B cell (primary cell): Measurements from ENCODE around the gene IKZF3. TPM values are rescaled to one million over a fixed set of nuclear protein-coding genes. Genes with fewer than 3 reads are reported as not detected.

Experiments used
- ATAC-seq: fragments of 200-7000 bp; cut with Tn5 transposase; one replicate; pipeline ENCODE4 v1.10.0; 2021; ENCODE audit warnings: low read depth, mild to moderate bottlenecking, moderate number of reproducible peaks, moderate library complexity
- CTCF ChIA-PET: fragments of 350-600 bp; sonication (Branson Sonifier 250); formaldehyde crosslinking; loops from one replicate; lab custom pipeline; 2021; ENCODE audit warnings: antibody characterized with exemption, inconsistent platforms; lab: Charles Lee
- POLR2A ChIA-PET: fragments of 350-600 bp; sonication (Branson Sonifier 250); formaldehyde crosslinking; loops from one replicate; lab custom pipeline; 2021; ENCODE audit warnings: antibody characterized with exemption; lab: Charles Lee
- DNase-seq: peaks from one replicate; pipeline ENCODE4 v3.0.0; 2013
- H2AFZ ChIP-seq: 2 replicates; pipeline ENCODE4 v1.6.1; 2012; ENCODE audit warnings: mild to moderate bottlenecking, low read depth, low read length; ENCODE audit not compliant: insufficient read depth, poor library complexity, severe bottlenecking
- H3K27ac ChIP-seq, 2 donors: 1 replicate in 1 of 2; 2 replicates in 1 of 2; pipeline ENCODE4 v1.5.1; 2012 to 2013; ENCODE audit warnings: low read length in 2 of 2, mild to moderate bottlenecking in 2 of 2, moderate library complexity in 1 of 2
- H3K27me3 ChIP-seq, 4 experiments: fragments of 200-600 bp in 1 of 4; sonication (generic) in 1 of 4; replicated peaks in 1 of 4; 1 replicate in 2 of 4; 2 replicates in 2 of 4; pipeline versions ENCODE4 v1.6.1 to v1.7.0; 2013 to 2016; ENCODE audit warnings: low read length in 3 of 4, mild to moderate bottlenecking in 2 of 4, mixed read lengths in 1 of 4, moderate library complexity in 1 of 4; ENCODE audit not compliant: insufficient read depth in 4 of 4, control insufficient read depth in 3 of 4; ENCODE audit errors: control extremely low read depth in 1 of 4
- H3K36me3 ChIP-seq, 2 experiments: replicated peaks in 1 of 2; 1 replicate in 1 of 2; 2 replicates in 1 of 2; pipeline versions ENCODE4 v1.6.1 to v1.7.1; 2013; ENCODE audit warnings: low read length in 1 of 2; ENCODE audit not compliant: insufficient read depth in 2 of 2, control insufficient read depth in 1 of 2; ENCODE audit errors: control extremely low read depth in 1 of 2, extremely low read depth in 1 of 2
- H3K4me1 ChIP-seq, 2 donors: fragments of 200-600 bp in 1 of 2; sonication (generic) in 1 of 2; 1 replicate in 1 of 2; 2 replicates in 1 of 2; pipeline versions ENCODE4 v1.5.1 to v1.6.1; 2013 to 2017; ENCODE audit warnings: low read length in 2 of 2; ENCODE audit not compliant: control insufficient read depth in 2 of 2, insufficient read depth in 2 of 2
- H3K4me2 ChIP-seq: replicated peaks from 2 replicates; pipeline ENCODE3; 2012; ENCODE audit warnings: mild to moderate bottlenecking, low read depth, low read length; ENCODE audit not compliant: poor library complexity, severe bottlenecking
- H3K4me3 ChIP-seq, 5 experiments: fragments of 200-600 bp in 1 of 5; sonication (generic) in 1 of 5; 1 replicate in 3 of 5; 2 replicates in 2 of 5; pipeline versions ENCODE4 v1.5.1 to v1.7.0; 2011 to 2016; ENCODE audit warnings: low read length in 4 of 5, mild to moderate bottlenecking in 4 of 5, low read depth in 2 of 5, control low read depth in 1 of 5, moderate library complexity in 1 of 5; ENCODE audit not compliant: insufficient read depth in 1 of 5; ENCODE audit errors: control extremely low read depth in 1 of 5, extremely low read depth in 1 of 5
- H3K79me2 ChIP-seq: fragments of 200-600 bp; sonication (generic); one replicate; pipeline ENCODE4 v1.6.0; 2016; ENCODE audit warnings: low read length; ENCODE audit not compliant: control insufficient read depth, insufficient read depth
- H3K9ac ChIP-seq: fragments of 200-600 bp; sonication (generic); 2 replicates; pipeline ENCODE4 v1.6.1; 2017; ENCODE audit warnings: mild to moderate bottlenecking, low read length, moderate library complexity
- H3K9me3 ChIP-seq, 3 donors: one replicate each; pipeline versions ENCODE4 v1.6.1 to v1.7.1; 2013; ENCODE audit warnings: low read length in 2 of 3; ENCODE audit not compliant: control insufficient read depth in 2 of 3, insufficient read depth in 1 of 3; ENCODE audit errors: control extremely low read depth in 1 of 3
- H4K20me1 ChIP-seq: 2 replicates; pipeline ENCODE4 v1.6.0; 2012; ENCODE audit warnings: mild to moderate bottlenecking, low read length; ENCODE audit not compliant: insufficient read depth, control insufficient read depth, poor library complexity, severe bottlenecking
- H3K27ac Mint-ChIP-seq: one replicate; pipeline ENCODE4 v1.8.0; 2021; ENCODE audit warnings: mixed read lengths
- H3K27me3 Mint-ChIP-seq: one replicate; pipeline ENCODE4 v1.8.0; 2021; ENCODE audit warnings: mixed read lengths
- H3K4me1 Mint-ChIP-seq: one replicate; pipeline ENCODE4 v1.8.0; 2021; ENCODE audit warnings: mixed read lengths
- H3K4me3 Mint-ChIP-seq: one replicate; pipeline ENCODE4 v1.8.0; 2021; ENCODE audit warnings: mixed read lengths
- H3K9me3 Mint-ChIP-seq: one replicate; pipeline ENCODE4 v1.8.0; 2022; ENCODE audit warnings: mixed read lengths; ENCODE audit not compliant: insufficient read depth
- CTCF ChIP-seq: fragments of 200-600 bp; IDR thresholded peaks from one replicate; pipeline ENCODE4 v1.8.0; 2022; ENCODE audit warnings: antibody characterized with exemption, mild to moderate bottlenecking
- EZH2 ChIP-seq: IDR thresholded peaks from 2 replicates; pipeline ENCODE4 v1.6.1; 2012; ENCODE audit warnings: borderline replicate concordance, low read depth, mild to moderate bottlenecking, moderate library complexity, low read length; ENCODE audit not compliant: insufficient read depth, poor library complexity, severe bottlenecking
- WGBS: methylation state at CpG from one replicate; pipeline ENCODE4 v1.1.5; 2013; ENCODE audit warnings: missing lambda C conversion rate; ENCODE audit not compliant: insufficient coverage; 5-methylcytosine and 5-hydroxymethylcytosine counted together
- intact Hi-C: fragments of 100-400 bp; cut with micrococcal nuclease; formaldehyde crosslinking; loops from one replicate; pipeline ENCODE4 v1.10.0; 2022
- polyA plus RNA-seq: library from polyadenylated mRNA; depleted of rRNA; stranded (reverse); fragments of >200 nt; gene quantifications from 2 replicates; pipeline ENCODE4 v1.2.3, GENCODE V29; 2012
- total RNA-seq, 2 donors: library from RNA; stranded (reverse); fragments of 120-200 nt in 1 of 2; gene quantifications; 1 replicate in 1 of 2; 2 replicates in 1 of 2; pipeline versions ENCODE4 v1.2.3 to v1.2.4, GENCODE V29; 2013 to 2022

The IKZF3 gene
- total and polyA plus RNA-seq, 2 donors (not counting 1 experiment from before 2014, with no cell fraction given): 63.0 to 178 TPM

DNA sequence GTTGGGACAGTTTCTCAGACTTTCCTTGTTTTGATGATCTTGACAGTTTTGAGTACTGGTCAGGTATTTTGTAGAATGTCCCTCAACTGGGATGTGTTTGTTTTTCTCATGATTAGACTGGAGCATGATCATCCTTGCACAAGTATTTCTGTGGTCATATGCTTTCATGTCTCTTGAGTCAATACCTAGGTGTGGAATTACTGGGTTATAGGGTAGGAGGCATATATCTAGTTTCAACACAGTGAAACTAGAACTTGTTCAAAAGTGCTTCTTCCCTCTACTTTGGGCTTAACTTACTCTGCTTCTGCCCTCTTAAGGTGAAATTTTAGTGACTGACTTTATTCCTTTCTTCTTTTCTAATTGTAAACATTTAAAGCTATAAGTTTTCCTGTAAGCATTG is 30.1 kb downstream of the IKZF3 start:
- H3K27ac ChIP-seq: peak overlapping the region; percentile 23 to 77
- peaks cover 4 to 72% of the 10 kb centered on the region in 2 experiments for H3K36me3 ChIP-seq
- no peak overlapping the region for H3K4me3 ChIP-seq
- peaks cover 8 to 17% of the 10 kb centered on the region in 2 donors for H3K4me1 ChIP-seq
- CTCF ChIA-PET: interaction anchor here (1.0 to 2.0 kb wide), 7 partner anchors 9 to 211 kb away, joined by 3 to 5 read pairs (median 3); partner anchors contain the start of gene IKZF3
- Mint-ChIP-seq H3K4me3 (peak overlapping the region; percentile 3), H3K4me1 (peaks cover 40% of the 10 kb centered on the region), H3K9me3 (peaks cover 12% of the 10 kb centered on the region), H3K27me3 (no peaks in the 10 kb centered on the region), H3K27ac (peak overlapping the region; percentile 83)
- H3K4me2 ChIP-seq: no peak overlapping the region
- no peak overlapping the region for H2AFZ ChIP-seq
- ATAC-seq (no peak), DNase-seq (no peak)
- H3K9me3 ChIP-seq: peaks cover 3 to 23% (median 6%) of the 10 kb centered on the region in 3 donors
- no peaks in the 10 kb centered on the region for H3K27me3 ChIP-seq
- H3K79me2 ChIP-seq: peaks cover 98% of the 10 kb centered on the region
- no peak for TF ChIP-seq EZH2
- TF ChIP-seq CTCF: no peak
- POLR2A ChIA-PET: no interaction called here
- intact Hi-C loops: no loop called here
- no peak overlapping the region for H3K9ac ChIP-seq
- peaks cover 58% of the 10 kb centered on the region for H4K20me1 ChIP-seq

DNA sequence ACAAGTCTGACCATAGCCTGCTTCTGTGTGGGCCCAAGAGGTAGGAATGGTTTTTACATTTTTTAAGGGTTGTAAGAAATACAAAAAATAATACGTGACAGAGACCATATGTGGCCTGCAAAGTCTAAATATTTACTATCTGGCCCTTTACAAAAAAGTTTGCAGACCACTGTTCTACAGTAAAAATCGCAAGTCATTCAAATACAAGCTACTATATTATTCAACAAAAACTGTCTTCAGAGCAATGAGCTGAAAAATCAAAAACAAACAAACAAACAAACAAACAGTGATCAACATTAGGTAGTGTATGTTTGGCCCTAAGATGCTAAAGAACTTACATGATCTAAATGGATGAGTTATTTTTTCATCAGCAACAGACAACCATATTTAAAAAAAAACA is 32.5 kb downstream of the IKZF3 start:
- Histone ChIP-seq H3K79me2 (peaks cover 98% of the 10 kb centered on the region), H3K4me2 (no peak overlapping the region), H3K4me3 (no peak overlapping the region), H4K20me1 (peaks cover 47% of the 10 kb centered on the region), H3K9ac (no peak overlapping the region), H3K4me1 (peaks cover 8 to 17% of the 10 kb centered on the region in 2 donors), H3K27ac (peak overlapping the region in 1 of 2 donors; percentile 13), H3K36me3 (peaks cover 15 to 84% of the 10 kb centered on the region in 2 experiments), H3K27me3 (no peaks in the 10 kb centered on the region), H2AFZ (no peak overlapping the region), H3K9me3 (peaks cover 0 to 12% (median 0%) of the 10 kb centered on the region in 3 donors)
- no peak overlapping the region for H3K4me3 Mint-ChIP-seq
- H3K27me3 Mint-ChIP-seq: no peaks in the 10 kb centered on the region
- POLR2A ChIA-PET: no interaction called here
- CTCF ChIA-PET: interaction anchor here (0.7 to 1.2 kb wide), 2 partner anchors 37 to 42 kb away, joined by 3 to 4 read pairs; partner anchors contain the start of gene ZPBP2
- DNase-seq (no peak), ATAC-seq (no peak)
- WGBS: no CpG with 5 or more reads among the region's 2 CpGs
- TF ChIP-seq EZH2 (no peak), CTCF (no peak)
- intact Hi-C loops: no loop called here
- peaks cover 6% of the 10 kb centered on the region for H3K9me3 Mint-ChIP-seq
- peaks cover 43% of the 10 kb centered on the region for H3K4me1 Mint-ChIP-seq
- peak overlapping the region; percentile 75 for H3K27ac Mint-ChIP-seq
